Measurements from ENCODE around the gene CSHL1.
"Not testable (repeated sequence)": the region's sequence is repeated elsewhere in the genome, so short reads cannot be mapped to it uniquely, and the experiment has no call there.

CSHL1 gene

DNA sequence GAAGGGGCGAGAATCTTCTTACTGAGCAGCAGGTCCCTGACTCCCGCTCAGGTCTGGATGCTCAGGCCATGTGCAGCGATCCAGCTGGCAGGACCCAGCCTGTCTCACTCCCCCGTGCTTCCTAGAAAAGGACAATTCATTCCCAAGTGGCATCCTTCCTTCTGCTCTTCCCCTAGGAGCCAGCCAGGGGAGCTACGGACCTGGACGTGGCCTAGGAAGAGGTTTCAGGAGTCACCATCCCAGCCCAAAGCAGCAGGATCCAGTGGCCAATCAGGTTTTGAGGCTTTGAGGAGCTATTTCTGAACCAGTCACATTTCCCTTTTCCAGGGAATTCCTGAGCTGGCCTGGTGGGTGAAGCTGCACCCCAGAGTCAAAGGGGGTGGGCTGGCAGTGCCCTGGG, 28.8 kb upstream of the CSHL1 start:
- DNase-seq, result no peak

GRCh38 chr17:63939401-63939800, 28.3 kb upstream of the CSHL1 start:
- DNase-seq, result no peak

DNA sequence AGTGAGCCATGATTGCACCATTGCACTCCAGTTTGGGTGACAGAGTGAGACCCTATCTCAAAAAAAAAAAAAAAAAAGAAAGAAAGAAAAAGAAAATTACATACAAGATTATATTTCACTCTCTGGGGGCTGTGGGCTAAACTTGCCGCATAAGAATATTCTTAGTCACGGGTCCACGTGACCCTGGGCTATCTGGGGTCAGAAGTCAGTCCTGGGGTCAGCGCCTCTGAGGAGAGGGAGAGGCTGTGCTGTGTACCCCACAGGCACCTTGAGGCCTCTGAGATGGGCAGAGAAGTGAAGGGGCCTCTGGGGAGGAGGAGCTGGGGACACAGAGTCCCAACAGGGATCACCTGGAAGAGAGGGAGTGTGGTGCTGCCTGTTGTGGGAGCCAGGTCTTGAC, 26.9 kb upstream of the CSHL1 start:
- DNase-seq, result no peak

- DNase-seq, result no peak
Measured at GRCh38 chr17:63937319-63937718, 26.3 kb upstream of the CSHL1 start.

- DNase-seq, result no peak
Measured at GRCh38 chr17:63934183-63935112, 23.4 kb upstream of the CSHL1 start.

DNA sequence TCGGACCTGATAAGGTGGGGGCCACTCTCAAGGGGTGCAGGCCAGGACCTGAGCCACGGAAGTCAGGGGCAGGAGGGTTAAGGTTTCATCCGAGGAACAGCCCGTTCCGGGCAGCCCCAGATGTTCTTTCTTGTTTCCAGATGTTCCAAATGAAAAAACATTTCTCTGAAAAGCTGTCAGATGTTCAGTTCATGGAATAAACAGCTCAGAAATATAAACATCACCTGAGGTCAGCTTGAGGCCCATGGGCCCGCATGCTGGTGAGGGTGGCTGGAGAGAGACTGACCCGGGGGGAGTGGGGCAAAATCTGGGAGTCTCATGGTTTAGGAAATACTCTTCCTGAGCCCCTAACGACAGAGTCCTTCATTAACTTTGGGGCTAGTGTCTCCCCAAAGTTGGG, 22.5 kb upstream of the CSHL1 start:
- DNase-seq, result no peak

DNA sequence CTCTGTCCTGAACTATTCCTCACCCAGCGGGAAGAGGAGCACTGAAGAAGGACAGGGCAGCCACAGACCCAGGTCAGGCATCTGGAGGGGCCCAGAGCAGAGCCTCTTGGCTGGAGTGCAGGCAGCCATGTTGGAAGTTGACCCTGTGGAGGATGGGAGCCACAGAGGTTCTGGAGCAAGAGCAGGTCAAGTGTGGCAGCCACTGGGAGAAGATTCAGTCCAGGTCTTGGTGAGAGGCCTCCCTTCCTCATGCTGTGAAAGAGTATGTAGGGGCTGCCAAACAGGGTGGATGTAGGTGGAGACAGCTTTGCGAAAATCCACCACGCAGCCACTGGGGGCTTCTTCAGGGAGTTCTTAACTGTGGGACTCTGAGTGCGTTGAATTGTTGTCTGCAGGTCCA, 21.7 kb upstream of the CSHL1 start:
- DNase-seq, result no peak

DNA sequence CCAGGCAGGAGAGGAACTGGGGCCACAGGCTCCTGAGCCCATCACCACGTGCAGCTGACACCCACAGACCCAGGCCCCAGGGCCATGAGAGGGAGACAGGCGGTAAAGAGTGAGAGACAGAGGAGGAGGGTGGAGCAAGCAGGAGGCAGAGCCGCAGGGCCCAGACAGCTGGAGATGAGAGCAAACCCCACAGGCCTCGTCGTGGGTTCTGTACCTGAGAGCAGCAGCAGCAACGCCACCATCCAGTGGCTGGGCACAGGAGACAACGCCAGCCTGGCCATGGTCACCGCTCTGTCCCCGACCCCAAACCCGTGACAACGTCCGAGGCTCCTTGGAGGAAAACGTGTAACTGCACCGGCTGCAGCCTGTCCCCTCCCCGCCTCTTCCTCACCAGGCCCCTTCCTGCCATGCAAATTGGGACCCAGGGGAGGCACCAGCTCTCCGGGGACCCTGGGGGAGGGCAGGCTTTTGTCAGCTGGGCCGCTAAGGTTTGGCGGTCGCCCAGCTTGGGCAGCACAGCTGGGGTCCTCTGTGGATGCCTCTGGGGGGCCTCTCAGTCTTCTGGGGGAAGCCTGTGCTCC, 21.0 kb upstream of the CSHL1 start, which contains the start of gene CD79B:
Gene CD79B, minus strand, starts transcription at position 351 of the 581 bp plus-strand sequence. Its CDS starts 70 bp downstream, at position 281.
- no peak for DNase-seq

GRCh38 chr17:63930951-63931575, 20.0 kb upstream of the CSHL1 start:
- DNase-seq, result no peak

- no peak for DNase-seq
Measured at GRCh38 chr17:63929860-63930766, 19.1 kb upstream of the CSHL1 start.

GRCh38 chr17:63928966-63929695, 18.1 kb upstream of the CSHL1 start:
- DNase-seq, result no peak

- no peak for DNase-seq
Measured at GRCh38 chr17:63928172-63928666, 17.2 kb upstream of the CSHL1 start.

- DNase-seq, result no peak
Measured at GRCh38 chr17:63927464-63928171, 16.6 kb upstream of the CSHL1 start.

- no peak for DNase-seq
Measured at GRCh38 chr17:63926164-63926563, 15.1 kb upstream of the CSHL1 start.

DNA sequence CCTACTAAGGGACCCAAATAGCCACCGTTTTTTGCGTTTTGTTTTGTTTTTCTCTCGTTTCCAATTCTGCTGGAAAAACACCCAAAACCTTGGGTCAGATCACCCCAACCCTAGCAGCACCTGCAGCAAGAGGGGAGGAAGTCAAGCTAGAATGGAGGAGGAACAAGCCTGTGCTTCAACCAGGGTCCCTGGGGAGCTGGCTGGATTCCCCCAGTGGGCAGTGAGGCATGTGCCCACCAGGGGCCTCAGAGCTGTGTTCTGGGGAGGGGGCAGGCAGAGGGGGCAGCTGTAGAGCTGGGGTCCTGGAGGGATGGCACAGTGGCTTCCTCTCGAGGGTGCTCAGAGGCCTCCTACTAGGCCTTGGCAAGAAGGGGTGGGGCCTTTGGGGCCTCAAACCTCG, 14.6 kb upstream of the CSHL1 start:
- DNase-seq, result no peak

GRCh38 chr17:63922402-63922801, 11.3 kb upstream of the CSHL1 start:
- not testable (repeated sequence) for DNase-seq

DNA sequence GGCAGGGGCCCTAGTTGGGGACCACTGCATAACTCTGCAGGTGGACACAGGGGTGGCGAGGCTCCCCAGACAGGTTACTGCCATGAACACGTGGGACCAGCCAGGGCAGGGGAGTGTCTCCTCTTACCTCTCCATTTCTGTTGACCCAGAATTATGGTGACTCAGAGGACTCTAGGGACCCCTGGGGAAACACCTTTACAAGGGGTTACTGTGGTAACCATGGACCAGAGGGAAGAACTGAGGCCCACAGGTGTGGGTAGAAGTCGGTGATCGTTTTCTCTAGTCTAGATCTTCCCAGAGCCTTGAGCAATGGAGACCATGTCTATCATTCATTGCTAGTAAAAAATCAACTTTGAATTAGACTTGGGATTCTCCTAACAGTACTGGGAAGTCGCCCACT, 9.7 kb upstream of the CSHL1 start:
- not testable (repeated sequence) for DNase-seq

GRCh38 chr17:63920050-63920449, 9.0 kb upstream of the CSHL1 start:
- DNase-seq, result not testable (repeated sequence)

- no peak for DNase-seq
Measured at GRCh38 chr17:63919311-63919723, 8.3 kb upstream of the CSHL1 start.

- not testable (repeated sequence) for DNase-seq
Measured at GRCh38 chr17:63918789-63919305, 7.8 kb upstream of the CSHL1 start, which contains the start of gene GH1. Gene GH1 (minus strand): TSS chr17:63918839. CDS start chr17:63918776, 63 bp downstream.

DNA sequence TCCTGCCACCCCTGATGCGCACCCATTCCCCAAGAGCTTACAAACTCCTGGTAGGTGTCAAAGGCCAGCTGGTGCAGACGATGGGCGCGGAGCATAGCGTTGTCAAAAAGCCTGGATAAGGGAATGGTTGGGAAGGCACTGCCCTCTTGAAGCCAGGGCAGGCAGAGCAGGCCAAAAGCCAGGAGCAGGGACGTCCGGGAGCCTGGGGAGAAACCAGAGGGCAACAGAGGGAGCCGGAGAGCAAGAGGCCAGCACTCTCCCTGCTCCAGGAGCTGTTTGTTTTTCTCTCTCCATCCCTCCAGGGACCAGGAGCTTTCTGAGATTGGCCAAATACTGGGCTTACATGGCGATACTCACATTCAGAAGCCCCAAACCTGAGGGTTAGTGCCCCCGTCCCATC, 7.2 kb upstream of the CSHL1 start:
- no peak for DNase-seq

All from cortex of kidney (tissue), 1 donor.